GM12801 (cell line): ENCODE results near the gene KCNH5.

Source experiments
- CTCF ChIP-seq: IDR thresholded peaks from one replicate; pipeline ENCODE4 v1.5.1; 2011; ENCODE audit warnings: control low read depth; ENCODE audit not compliant: insufficient read length; ENCODE audit errors: extremely low read depth

KCNH5 gene

GRCh38 chr14:62736048-62737043 is 308.9 kb downstream of the KCNH5 start:
- TF ChIP-seq CTCF = no peak

DNA sequence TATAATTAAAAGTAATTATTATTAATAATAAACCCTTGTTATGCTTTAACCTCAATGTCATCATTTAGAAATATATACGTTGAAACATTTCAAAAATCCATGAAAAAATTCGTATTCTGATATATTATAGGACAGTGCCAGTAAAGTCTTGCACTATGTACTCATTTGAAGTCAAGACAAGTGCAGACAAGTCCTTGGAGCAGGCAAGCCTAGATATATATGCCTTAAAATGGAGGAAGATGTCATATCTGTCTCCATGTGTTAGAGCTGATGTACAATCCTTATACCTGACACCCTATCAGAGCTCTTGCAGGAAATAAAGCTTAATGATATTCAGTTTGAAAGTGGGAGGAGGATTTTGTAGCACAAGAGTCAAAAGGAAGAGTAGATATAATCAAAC is 310.4 kb downstream of the KCNH5 start:
- no peak for TF ChIP-seq CTCF

- TF ChIP-seq CTCF = no peak
These were observed 322.9 kb downstream of the KCNH5 start for GRCh38 chr14:62722406-62722805.

DNA sequence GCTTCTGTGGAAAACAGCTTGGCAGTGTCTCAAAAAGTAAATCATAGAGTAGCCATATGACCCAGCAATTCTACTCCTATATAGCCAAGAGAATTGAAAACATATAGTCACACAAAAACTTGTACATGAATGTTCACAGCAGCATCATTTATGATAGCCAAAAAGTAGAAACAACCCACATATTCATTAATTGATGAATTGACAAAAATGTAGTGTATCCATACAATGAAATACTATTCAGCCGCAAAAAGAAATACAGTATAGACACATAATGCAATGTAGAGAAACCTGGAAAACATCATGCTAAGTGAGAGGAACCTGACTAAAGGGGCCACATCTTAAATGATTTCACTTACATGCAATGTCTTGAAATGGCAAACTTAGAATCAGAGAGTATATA is 326.6 kb downstream of the KCNH5 start:
- no peak for TF ChIP-seq CTCF

DNA sequence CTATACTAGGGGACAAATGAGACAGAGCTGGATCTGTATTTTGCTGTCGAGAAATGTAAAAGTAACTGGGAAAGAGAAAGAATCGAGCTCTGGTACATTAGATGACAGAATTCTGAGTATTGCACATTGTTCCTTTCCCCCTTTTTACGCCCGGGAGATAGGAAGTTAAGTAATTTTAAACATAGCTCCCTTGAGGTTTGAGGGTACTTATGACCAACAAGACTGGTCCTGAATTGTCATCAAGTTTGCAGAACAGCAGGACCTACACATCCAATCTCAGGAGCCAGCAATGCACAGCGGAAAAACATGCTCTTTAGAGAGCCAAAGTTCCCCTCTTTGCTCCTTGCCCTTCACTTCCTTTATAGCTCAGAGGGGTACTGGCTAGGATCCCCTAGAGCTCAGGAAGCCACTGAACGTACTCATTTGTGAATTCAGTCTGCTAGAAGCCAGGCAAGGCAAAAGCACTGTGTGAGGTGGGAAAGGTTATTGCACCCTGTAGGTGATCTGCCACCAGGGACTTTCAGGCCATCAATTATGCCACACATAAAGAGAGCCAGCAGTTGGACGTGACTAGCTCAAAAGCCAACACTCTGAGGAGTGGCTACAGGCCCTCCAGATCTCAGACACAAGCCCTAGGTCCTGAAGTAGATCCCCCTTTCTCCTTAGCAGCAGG is 333.8 kb downstream of the KCNH5 start:
- TF ChIP-seq CTCF = no peak

- TF ChIP-seq CTCF = no peak
These were observed 334.4 kb downstream of the KCNH5 start for GRCh38 chr14:62710811-62711210.

GRCh38 chr14:62709773-62710172 is 335.5 kb downstream of the KCNH5 start:
- no peak for TF ChIP-seq CTCF
